DND-41 (cell line): Measurements from ENCODE around the gene GRB2.

Source experiments
- CTCF ChIP-seq: IDR thresholded peaks from 2 replicates; pipeline ENCODE4 v1.5.1; 2012; ENCODE audit warnings: borderline replicate concordance, low read length, moderate library complexity, mild to moderate bottlenecking; ENCODE audit not compliant: poor library complexity, severe bottlenecking; ENCODE audit errors: extremely low read depth
- EZH2 ChIP-seq: IDR thresholded peaks from 3 replicates; pipeline ENCODE4 v1.6.1; 2012; ENCODE audit warnings: borderline replicate concordance, low read depth, mild to moderate bottlenecking, moderate library complexity, low read length, inconsistent platforms; ENCODE audit not compliant: severe bottlenecking

GRCh38 chr17:75341784-75342486 is 63.5 kb downstream of the GRB2 start:
- TF ChIP-seq CTCF (no peak), EZH2 (no peak)
